COLO829 (cell line): ENCODE data around the gene CPNE1.
"Not testable (repeated sequence)": the region's sequence is repeated elsewhere in the genome, so short reads cannot be mapped to it uniquely, and the experiment has no call there.

ENCODE experiments used
- DNase-seq: peaks from one replicate; pipeline ENCODE4 v3.0.0; 2012; ENCODE audit warnings: low spot score

Gene CPNE1

DNA sequence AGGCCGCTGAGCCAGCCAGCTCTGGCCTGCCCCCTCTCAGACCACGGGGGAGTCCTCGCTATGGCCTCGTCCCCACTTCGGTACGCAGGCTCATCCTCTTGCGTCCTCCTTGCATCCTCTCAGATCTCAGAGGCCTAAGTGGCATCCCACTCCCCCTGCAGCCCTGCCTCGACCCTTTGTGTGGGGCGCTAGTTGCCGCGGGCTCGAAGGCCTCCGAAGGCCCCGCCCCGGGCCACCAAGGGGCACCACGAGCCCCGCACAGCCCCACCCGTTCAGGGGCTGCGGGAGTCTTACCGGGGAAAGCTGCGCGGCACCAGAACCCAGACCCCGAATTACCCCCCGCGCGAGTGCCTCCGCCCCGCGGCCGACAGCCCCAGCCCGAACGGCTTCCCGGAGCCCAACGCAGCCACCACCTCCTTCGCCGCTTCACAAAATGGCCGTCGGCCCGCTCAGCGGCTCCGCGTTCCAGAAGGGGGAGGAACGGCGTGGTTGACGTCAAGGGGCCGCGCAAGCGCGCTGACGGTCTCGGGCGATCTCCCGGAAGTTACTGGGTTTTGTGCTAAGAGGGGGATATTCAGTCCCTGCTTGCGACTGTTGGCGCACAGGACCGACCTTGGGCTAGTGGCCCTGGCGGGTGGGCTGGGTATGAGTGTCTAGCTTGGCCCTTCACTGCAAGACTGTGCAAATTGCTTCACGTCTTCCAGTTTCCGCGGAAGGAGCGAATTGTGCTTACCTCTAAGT lies at the start of gene CPNE1, which contains the start of gene RBM12:
Gene CPNE1, minus strand, starts transcription at position 435 of the 741 bp plus-strand sequence. CDS start 31,977 bp downstream, outside the sequence.
Gene RBM12, minus strand, starts transcription at position 435 of the 741 bp plus-strand sequence. CDS start 9,578 bp downstream, outside the sequence.
- peak; percentile 100 for DNase-seq

GRCh38 chr20:35714127-35714526 lies 49.4 kb upstream of the CPNE1 start:
- DNase-seq: no peak

DNA sequence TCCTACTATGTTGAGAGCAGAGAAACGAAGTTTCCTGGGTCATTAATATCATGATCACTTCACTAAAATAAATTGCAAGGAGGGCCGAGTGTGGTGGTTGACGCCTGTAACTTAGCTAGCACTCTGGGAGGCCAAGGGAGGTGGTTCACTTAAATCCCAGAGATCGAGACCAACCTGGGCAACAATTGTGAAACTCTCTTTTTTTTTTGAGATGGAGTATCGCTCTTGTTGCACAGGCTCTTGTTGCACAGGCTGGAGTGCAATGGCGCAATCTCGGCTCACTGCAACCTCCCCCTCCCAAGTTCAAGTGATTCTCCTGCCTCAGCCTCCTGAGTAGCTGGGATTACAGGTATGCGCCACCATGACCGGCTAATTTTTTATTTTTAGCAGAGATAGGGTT lies 48.4 kb upstream of the CPNE1 start:
- not testable (repeated sequence) for DNase-seq

GRCh38 chr20:35711588-35712209 lies 47.0 kb upstream of the CPNE1 start:
- DNase-seq: no peak

DNA sequence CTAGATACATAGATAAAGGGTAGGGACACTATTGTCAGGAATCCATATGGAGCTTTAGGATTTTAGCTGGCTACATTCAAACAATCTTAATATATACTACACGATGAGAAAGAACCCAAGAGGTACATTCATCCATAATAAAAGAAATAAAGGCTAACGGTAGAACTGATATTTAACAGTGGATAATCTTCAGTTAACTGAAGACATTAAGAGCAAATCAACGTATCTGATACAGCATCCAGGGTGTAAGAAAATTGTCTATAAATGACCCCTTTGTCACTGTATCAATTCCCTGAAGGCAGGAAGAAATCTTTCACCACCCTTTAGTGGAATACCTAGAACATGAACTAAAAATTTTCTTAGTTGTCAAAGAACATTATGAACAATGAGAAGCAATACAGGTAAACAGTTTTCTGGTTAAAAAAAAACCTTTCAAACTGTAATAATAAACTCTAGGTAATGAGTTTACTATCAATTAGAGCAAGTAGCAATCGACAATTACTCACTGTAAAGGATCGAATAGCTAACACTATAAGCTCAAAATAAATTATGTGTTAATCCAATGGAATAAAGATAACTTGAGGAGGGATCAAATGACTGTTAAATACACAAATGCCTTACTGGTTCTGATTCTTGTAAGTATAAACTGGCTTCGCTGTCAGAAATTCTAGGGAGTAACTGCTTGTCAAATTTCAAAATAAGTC lies 46.3 kb upstream of the CPNE1 start:
- no peak for DNase-seq

- DNase-seq: no peak
Measured at GRCh38 chr20:35710039-35710438, 45.3 kb upstream of the CPNE1 start.

- DNase-seq: no peak
Measured at GRCh38 chr20:35709259-35709658, 44.6 kb upstream of the CPNE1 start.

DNA sequence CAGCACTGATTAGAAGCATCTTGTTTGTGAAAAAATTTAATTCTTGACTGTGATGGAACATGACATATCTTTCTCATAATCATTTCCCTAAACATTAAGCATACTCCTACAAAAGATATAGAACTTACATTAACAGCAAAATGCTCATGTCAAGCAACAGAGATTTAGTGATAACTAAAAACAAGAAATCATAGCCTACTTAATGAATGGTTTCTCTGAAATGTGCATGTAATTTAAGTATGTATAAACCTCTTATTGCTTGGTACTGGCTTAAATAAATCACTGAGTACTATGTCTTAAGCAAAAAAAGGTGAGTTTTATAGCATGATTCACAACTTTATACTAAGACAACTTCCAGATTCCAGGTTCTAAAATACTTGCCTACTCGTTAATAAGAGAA lies 43.8 kb upstream of the CPNE1 start:
- no peak for DNase-seq

DNA sequence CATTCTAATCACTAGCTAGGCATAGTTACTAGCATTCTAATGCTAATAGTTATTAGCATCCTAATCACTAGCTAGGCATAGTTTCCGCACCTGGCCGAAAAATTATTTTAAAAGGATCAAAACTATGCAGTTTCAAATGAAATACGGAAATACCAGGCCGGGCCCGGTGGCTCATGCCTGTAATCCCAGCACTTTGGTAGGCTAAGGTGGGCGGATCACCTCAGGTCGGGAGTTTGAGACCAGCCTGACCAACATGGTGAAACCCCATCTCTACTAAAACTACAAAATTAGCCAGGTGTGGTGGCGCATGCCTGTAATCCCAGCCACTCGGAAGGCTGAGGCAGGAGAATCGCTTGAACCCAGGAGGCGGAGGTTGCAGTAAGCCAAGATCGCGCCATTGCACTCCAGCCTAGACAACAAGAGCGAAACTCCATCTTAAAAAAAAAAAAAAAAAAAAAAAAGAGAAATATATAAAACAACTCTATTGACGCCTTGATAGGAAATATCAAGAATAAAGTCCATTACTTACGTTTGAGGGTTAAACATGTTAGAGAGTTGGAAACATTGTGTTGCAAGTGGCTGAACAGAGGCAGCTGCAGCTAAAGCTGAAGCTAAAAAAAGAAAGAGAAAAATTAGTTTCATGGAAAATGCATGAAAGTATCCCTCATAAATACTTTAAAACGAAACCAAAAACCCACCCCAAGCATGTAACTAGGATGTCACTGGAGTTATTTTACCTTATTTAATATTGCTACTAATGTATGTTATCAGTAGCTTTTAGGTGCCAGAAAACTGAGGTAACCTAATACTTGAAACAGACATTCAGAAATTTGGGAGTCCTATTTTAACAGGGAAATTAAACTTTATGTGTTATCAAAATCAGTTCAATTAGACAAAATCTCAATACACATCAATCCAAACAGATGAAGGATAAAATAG lies 42.2 kb upstream of the CPNE1 start:
- DNase-seq: not testable (repeated sequence)

- DNase-seq: not testable (repeated sequence)
Measured at GRCh38 chr20:35705894-35706293, 41.2 kb upstream of the CPNE1 start.

GRCh38 chr20:35704514-35705261 lies 40.0 kb upstream of the CPNE1 start:
- no peak for DNase-seq

DNA sequence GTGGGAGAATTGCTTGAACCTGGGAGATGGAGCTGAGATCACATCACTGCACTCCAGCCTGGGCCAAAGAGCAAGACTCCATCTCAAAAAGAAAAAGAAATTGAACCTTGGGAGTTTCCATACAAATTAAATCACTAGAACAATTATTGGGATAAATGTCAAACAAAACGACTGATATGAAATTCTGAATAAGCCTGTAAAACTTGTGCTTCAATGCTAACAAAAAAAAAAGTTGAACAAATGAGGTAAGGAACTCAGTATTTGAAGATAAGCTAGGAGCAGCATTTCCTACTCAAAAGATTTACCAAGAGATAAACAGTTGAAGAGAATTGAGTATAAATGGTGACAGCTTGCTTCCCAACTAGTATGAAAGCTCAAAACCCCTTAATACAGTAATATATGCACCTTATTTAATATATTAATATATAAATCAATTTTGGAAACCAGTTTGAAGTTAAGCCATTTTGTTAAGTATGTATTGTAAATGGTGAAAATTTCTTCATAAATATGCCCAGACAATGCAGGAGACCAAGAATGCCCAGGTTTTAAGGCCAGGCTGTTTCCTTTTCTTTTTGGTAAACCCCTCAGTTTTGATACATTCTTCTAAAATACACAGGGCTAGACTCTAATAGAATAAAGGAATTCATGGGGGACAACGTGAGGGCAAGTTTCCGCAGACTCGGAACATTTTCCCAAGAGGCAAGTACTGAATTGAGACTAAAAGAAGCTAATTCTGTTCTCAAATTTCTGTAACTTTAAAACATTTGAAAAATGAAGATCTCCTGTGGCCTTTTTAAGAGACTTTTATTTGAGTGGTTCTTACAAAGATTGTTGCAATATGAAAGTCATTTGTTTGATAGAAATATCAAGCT lies 38.4 kb upstream of the CPNE1 start:
- no peak for DNase-seq

DNA sequence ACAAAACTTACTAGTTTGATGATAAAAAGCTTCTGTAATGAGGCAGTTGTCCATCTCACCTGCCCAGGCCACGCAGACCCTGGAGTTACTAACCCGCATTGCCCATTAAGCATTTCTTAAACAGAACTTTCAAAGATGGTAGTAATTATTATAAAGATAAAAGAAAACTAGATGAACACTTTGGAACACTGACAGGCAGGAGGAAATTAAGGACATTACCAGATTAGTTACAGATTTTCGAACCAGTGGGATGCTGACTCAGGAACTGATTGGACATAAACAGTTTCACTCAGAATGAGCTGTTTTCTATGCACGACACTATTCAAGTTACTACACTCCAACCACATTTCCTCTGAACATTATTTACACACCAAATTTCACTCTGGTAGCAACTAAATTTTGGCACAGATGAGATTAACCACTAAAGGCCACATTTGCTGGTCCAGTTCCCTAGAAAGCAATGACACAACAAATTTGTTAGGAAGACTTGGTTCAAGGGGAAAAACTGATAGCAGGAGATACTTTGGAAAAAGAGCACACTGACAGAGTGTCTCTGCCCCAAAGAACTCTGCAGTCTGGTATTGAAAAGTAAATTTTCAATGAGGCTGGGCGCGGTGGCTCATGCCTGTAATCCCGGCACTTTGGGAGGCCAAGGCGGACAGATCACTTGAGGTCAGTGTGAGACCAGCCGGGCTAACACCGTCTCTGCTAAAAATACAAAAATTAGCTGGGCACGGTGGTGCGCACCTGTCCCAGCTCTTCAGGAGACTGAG lies 37.5 kb upstream of the CPNE1 start:
- no peak for DNase-seq

- DNase-seq: peak; percentile 55
Measured at GRCh38 chr20:35700625-35701148, 36.0 kb upstream of the CPNE1 start.

DNA sequence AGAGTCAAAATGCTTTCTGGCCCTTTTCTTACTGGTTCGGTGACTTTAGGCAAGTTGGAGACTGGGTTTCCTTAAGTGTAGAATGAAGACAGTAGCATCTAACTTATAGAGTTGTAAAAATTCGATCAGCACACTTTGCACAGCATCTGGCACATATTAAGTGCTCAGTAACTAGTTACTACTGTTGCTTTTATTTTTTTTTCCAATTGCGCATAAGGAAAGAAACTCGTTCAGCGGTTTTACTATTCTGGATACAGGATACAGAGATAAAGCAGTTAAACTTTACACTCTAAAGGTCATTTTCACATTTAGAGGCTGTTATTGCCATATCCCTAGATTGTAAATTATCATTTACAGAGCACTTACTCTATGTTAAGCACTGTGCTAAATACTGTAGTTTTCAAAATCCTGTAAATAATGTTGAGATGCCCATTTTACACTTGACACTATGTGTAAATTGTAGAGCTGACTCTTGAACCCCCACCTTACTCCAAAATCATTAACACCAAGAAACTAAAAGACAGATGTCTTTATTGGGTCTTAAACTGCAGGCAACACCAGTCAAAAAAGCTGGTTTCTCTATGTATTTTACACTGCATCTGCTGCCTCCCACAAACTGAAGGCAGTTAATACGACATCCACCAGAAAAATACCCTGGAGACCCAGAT lies 35.4 kb upstream of the CPNE1 start:
- no peak for DNase-seq

DNA sequence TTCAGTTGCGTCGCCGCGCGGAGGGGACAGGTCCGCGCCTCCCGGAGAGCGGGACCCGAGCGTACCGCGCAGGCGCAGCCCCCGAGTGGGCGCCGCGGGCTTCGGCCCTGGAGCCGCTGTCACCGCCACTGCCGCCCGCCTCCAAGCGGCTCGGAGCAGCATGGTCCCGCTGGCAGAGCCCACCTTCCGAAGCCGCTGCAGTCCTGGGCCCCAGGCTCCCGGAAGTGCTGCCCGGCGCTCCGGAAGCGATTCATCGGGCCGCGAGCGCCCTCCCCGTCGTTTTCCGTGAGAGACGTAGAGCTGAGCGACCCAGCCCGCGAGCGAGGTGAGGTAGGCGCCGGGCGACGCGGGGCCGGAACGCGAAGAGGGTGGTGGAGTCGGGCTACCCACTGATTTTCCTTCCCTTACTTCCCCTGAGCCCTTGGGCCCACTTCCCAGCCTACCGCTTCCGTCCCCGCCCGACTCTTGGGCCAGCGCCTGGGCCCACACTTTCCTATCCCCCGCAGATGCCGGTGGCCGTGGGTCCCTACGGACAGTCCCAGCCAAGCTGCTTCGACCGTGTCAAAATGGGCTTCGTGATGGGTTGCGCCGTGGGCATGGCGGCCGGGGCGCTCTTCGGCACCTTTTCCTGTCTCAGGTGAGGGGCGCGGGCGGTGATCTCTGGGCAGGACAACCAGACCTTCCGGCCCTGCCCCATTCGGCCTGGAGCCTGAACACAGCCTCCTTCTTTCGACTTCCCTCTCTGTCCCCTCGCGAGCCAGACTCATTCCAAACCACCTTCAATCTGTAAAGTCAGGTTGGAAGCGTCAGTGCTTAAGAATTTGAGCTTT lies 34.6 kb upstream of the CPNE1 start, which contains the start of the genes NFS1 and ROMO1:
Gene NFS1, minus strand, starts transcription at position 226 of the 830 bp plus-strand sequence. Its CDS starts 64 bp downstream, at position 162.
Gene ROMO1, plus strand, starts transcription at position 279 of the 830 bp plus-strand sequence. Its CDS starts 228 bp downstream, at position 507.
- peak; percentile 88 for DNase-seq
